Right ventricle myocardium inferior (tissue), 1 donor: ENCODE results near the gene TENM3. TPM values are rescaled to one million over a fixed set of nuclear protein-coding genes. Genes with fewer than 3 reads are reported as not detected.

Experiments
- ATAC-seq: fragments of 200-7000 bp; cut with Tn5 transposase; one replicate; pipeline ENCODE4 v1.9.1; 2020; ENCODE audit warnings: mild to moderate bottlenecking, moderate library complexity
- DNase-seq: peaks from one replicate; pipeline ENCODE4 v3.0.0; 2021; ENCODE audit errors: missing footprints
- intact Hi-C: fragments of 100-400 bp; cut with DNase I; formaldehyde crosslinking; loops from one replicate; pipeline ENCODE4 v1.11.0; 2022
- total RNA-seq: library from RNA; stranded (reverse); fragmentation: NEBNext Ultra II Directional; extraction: Animal tissue kit (Norgen Biotek cat#: 25700); gene quantifications from one replicate; pipeline ENCODE4 v1.2.1, GENCODE V29; 2021
- donor health status: DM: no; HTN: yes; CAD: no; lungs with severe emphysema.

TENM3 gene
- total RNA-seq, 1 donor from 2014 or later = 2.9 TPM

GRCh38 chr4:182454440-182455013 lies 211.3 kb downstream of the TENM3 start:
- DNase-seq = no peak
- intact Hi-C loops = no loop called here
- ATAC-seq = no peak

GRCh38 chr4:182465114-182465513 lies 221.9 kb downstream of the TENM3 start:
- ATAC-seq (no peak), DNase-seq (no peak)
- intact Hi-C loops = no loop called here

GRCh38 chr4:182465979-182466378 lies 222.8 kb downstream of the TENM3 start:
- no peak for DNase-seq
- no peak for ATAC-seq
- intact Hi-C loops = no loop called here

DNA sequence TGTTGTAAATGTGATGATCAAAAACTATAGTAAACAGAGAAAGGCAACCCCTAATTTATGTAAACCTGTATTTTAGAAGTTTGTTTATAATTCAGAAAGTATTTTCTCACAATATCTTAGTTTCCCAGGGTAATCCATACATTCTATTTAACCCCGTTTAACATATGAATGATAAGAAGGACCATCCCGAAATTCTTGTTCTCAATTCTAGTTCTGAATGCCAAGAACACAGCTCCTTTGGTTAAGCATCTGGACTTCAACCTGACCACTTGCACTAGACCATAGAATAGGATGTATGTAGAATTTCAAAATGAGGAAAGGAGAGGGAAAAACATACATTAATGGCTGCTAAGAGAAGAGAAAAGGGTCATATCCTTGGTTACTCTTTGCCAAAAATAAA lies 227.0 kb downstream of the TENM3 start:
- no peak for ATAC-seq
- no peak for DNase-seq
- intact Hi-C loops = no loop called here

GRCh38 chr4:182475539-182475938 lies 232.3 kb downstream of the TENM3 start:
- no peak for ATAC-seq
- intact Hi-C loops = no loop called here
- no peak for DNase-seq

DNA sequence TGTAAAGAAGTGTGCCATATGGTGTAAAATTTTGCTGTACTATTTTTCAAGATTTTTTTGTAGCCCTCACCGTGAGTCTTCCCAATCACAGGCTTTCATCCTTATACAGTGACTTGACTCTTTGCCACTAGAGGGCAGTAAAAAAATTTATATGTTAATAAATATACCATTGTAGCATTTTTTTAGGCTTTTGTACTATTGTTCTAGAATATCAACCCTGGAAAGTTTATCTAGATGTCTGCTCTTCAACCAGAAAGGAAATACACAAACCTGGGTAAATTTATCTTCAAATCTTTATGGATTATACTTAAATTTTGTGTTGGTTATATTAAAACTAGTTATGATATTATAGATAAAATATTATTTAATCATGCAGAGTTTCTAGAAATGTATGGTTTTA lies 235.3 kb downstream of the TENM3 start:
- intact Hi-C loops = loop anchor here (2.0 kb wide), 1 partner anchor 328 kb away; no protein-coding TSS in a partner anchor
- DNase-seq = no peak
- no peak for ATAC-seq

- intact Hi-C loops = no loop called here
- no peak for DNase-seq
- no peak for ATAC-seq
Measured at GRCh38 chr4:182483685-182484084, 240.5 kb downstream of the TENM3 start.

DNA sequence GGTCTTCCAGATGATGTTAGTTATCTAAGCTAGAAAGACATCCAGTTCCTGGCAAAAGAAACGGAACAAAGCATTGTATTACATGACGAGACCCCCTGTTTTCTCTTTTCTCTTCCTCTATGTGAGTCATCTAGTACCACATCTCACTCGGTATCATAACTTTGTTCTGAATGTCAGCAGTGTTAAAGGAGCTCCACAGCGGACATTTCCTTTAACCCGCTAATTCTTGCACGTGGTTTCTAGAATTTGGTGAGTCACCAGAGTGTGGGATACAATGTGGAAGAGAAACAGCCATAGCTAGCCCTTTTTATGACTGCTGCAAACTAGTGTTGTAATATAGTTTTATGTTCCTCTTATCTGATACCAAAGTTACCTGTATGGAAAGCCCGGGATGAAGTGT lies 243.7 kb downstream of the TENM3 start:
- intact Hi-C loops = no loop called here
- no peak for ATAC-seq

DNA sequence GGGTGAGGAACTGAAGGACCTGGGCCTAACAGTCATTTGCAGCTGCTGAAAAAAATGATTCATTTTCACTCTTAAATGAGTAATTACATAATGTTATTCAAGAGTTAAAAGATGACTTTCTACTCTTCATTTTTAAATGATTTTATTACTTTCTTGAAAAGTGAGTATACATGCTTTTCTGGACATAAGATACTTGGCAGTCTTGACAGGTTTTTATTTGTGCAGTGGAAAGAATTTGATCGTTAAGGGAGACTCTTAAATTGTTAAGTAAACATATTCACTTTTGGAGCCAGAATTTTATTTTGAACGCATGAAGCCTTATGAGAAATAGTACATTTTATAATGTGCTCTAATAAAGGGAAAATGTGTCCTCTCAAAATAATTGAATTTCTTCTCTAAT lies 245.7 kb downstream of the TENM3 start:
- ATAC-seq (no peak), DNase-seq (no peak)
- intact Hi-C loops = no loop called here

More for the DNA sequence above, 243.7 kb downstream of the TENM3 start:
- no peak for DNase-seq

DNA sequence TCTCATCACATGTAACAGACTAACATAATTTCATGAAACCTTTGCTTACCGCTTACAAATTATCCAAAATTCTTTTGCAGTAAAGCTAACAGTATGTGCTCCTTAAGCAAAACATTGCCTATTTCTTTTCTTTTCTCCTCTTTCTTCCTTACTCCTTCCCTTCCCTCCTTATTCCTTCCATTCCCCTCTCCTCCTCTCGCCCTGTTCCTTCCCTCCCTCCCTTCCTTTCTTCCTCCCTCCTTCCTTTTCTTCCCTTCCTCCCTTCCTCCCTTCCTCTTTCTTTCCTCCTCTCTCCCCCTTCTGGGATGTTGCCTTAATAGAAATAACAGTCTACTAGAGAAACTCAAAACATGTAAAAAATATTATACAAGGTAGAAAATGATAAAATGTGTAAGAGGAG lies 246.4 kb downstream of the TENM3 start:
- DNase-seq (no peak), ATAC-seq (no peak)
- intact Hi-C loops = no loop called here

GRCh38 chr4:182491719-182492118 lies 248.5 kb downstream of the TENM3 start:
- ATAC-seq (no peak), DNase-seq (no peak)
- intact Hi-C loops = no loop called here

- no peak for DNase-seq
- ATAC-seq = no peak
- intact Hi-C loops = no loop called here
Measured at GRCh38 chr4:182492423-182492822, 249.2 kb downstream of the TENM3 start.

DNA sequence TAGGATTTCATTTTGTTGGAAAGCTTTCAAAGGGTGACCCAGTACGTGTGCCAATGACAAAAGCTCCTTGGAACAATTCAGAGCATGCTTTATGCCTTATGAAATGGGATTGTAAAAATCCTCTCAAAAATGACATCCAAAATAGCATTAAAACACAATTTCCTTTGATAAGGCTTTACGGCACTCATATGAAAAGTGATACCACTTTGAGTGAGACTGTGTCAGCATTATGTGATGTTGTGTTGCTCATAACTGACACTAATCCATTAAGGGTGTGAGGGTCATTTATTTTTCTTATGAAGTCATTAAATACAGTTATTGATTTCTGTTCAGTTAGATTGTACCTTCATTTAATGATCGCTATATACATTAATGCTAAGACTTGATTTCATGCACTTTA lies 250.2 kb downstream of the TENM3 start:
- no peak for DNase-seq
- no peak for ATAC-seq
- intact Hi-C loops = no loop called here

- no peak for ATAC-seq
- DNase-seq = no peak
- intact Hi-C loops = no loop called here
Measured at GRCh38 chr4:182494103-182494502, 250.9 kb downstream of the TENM3 start.

GRCh38 chr4:182495031-182495430 lies 251.8 kb downstream of the TENM3 start:
- intact Hi-C loops = no loop called here
- ATAC-seq (no peak), DNase-seq (no peak)

DNA sequence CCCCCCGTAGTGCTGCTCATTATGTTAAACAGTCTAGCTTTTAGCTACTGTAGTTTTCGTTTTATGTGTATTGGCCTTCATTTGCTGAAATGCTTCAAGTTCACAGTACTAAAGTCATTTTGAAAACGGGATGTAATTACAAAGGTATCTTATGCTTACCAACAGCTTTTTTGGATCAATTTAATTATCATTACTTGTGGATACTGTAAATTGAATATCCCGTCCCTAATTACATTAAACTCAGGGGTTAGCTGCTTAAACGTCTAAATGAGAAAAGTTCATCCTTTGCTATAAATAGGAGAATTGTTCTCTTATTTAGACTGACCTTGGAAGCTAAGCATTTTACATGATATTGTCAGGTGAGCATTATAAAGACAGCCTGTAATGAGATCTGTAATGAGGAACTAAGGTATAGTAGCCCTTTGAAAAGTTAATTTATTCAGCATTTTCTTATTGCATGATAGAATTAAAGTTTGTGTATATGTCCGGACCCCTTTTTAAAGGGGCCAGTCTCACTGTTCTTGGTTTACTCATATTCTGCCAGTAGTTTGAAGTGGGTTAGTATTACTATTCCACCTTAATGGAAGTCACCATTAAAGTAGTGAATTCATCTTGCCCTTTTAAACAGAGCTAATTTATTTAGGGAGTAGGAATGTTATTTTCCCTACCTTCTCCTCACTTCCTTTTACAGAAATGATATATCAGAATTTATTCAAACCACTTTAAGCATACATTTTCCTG lies 252.6 kb downstream of the TENM3 start:
- ATAC-seq (no peak), DNase-seq (no peak)

GRCh38 chr4:182496408-182496807 lies 253.2 kb downstream of the TENM3 start:
- DNase-seq (no peak), ATAC-seq (no peak)
- intact Hi-C loops = no loop called here

More for the DNA sequence above, 252.6 kb downstream of the TENM3 start:
- intact Hi-C loops = no loop called here

- ATAC-seq = no peak
- intact Hi-C loops = no loop called here
Measured at GRCh38 chr4:182502064-182502463, 258.9 kb downstream of the TENM3 start.

DNA sequence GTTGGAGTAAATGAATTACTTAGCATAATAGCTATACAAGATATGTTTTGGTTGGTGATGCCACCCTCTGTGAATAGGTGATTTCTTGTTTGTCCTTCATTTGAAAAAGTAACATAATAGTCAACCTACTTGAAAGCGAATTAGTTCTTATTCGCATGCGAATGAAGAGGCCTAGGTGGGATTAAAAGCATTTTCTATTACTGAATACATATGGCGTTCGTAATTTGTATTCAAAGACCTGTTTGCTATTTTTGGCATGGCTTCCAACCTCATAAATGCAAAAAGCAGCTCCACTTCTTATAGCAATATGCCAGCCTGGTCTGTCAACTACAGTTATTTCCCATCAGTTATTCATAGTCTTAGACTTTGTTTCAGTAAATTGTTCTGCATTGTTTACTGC lies 261.3 kb downstream of the TENM3 start:
- intact Hi-C loops = no loop called here
- ATAC-seq (no peak), DNase-seq (no peak)

More at GRCh38 chr4:182502064-182502463, 258.9 kb downstream of the TENM3 start:
- DNase-seq = no peak

- intact Hi-C loops = no loop called here
- ATAC-seq = no peak
Measured at GRCh38 chr4:182507805-182508204, 264.6 kb downstream of the TENM3 start.

GRCh38 chr4:182510836-182511235 lies 267.6 kb downstream of the TENM3 start:
- no peak for ATAC-seq
- no peak for DNase-seq
- intact Hi-C loops = no loop called here

More at GRCh38 chr4:182507805-182508204, 264.6 kb downstream of the TENM3 start:
- DNase-seq = no peak
